K562 (cell line): Measurements from ENCODE around the gene KLC1. TPM values are rescaled to one million over a fixed set of nuclear protein-coding genes. Genes with fewer than 3 reads are reported as not detected.

Experiments
- ATAC-seq: fragments of 200-7000 bp; cut with Tn5 transposase; 3 replicates; pipeline ENCODE4 v1.9.1; 2020; ENCODE audit warnings: moderate library complexity
- BruUV-seq: library from RNA; stranded (reverse); fragments of 400-500 nt; replicated peaks from 2 replicates; lab custom pipeline; 2021; lab: Mats Ljungman, UMichigan
- CTCF ChIA-PET: fragments of 300-600 bp; formaldehyde crosslinking; extraction: SDS; loops from one replicate; lab custom pipeline; 2021; ENCODE audit warnings: low intra/inter-chr PET ratio; lab: Yijun Ruan, JAX
- POLR2A ChIA-PET: fragments of 300-600, 350-650 bp; sonication (Branson Sonifier 250); formaldehyde crosslinking; extraction: SDS; loops from one replicate; lab custom pipeline; 2021; ENCODE audit warnings: antibody characterized with exemption, inconsistent platforms; lab: Yijun Ruan, JAX
- DNase-seq, 4 experiments: peaks; one replicate each; pipeline versions ENCODE4 v3.0.0 to v3.0.0-alpha.2; 2011 to 2018; ENCODE audit warnings: low spot score in 3 of 4, mixed read lengths in 3 of 4; ENCODE audit errors: extremely low read depth in 1 of 4
- FAIRE-seq: peaks from 2 replicates; lab custom pipeline; 2011; peaks lifted over from hg19 to GRCh38; lab: Jason Lieb, UNC
- H2AFZ ChIP-seq: 2 replicates; pipeline ENCODE4 v1.6.0; 2011; ENCODE audit warnings: low read depth, low read length, control low read depth, inconsistent platforms
- H3K27ac ChIP-seq: fragments of 200-600 bp; 3 replicates; pipeline ENCODE4 v1.8.0; 2011; ENCODE audit warnings: low read depth, mild to moderate bottlenecking, control low read depth, inconsistent platforms, low read length, moderate library complexity, mixed read lengths; ENCODE audit errors: extremely low read depth
- H3K27me3 ChIP-seq, 2 experiments: fragments of 300-600 bp in 1 of 2; 2 replicates in 1 of 2; 3 replicates in 1 of 2; pipeline versions ENCODE4 v1.6.0 to v1.8.0; 2011; ENCODE audit warnings: inconsistent platforms in 2 of 2, low read length in 2 of 2, mild to moderate bottlenecking in 1 of 2, mixed read lengths in 1 of 2, moderate library complexity in 1 of 2; ENCODE audit not compliant: control insufficient read depth in 2 of 2, insufficient read depth in 2 of 2
- H3K36me3 ChIP-seq: fragments of 300-600 bp; 3 replicates; pipeline ENCODE4 v1.8.0; 2011; ENCODE audit warnings: mild to moderate bottlenecking, low read length, inconsistent platforms; ENCODE audit not compliant: control insufficient read depth, insufficient read depth
- H3K4me1 ChIP-seq, 2 experiments: fragments of 200-600 bp in 1 of 2; replicated peaks in 1 of 2; 2 replicates in 1 of 2; 3 replicates in 1 of 2; pipeline versions ENCODE4 v1.5.1 to v1.8.0; 2011; ENCODE audit warnings: inconsistent platforms in 2 of 2, low read length in 2 of 2, mild to moderate bottlenecking in 1 of 2, mixed read lengths in 1 of 2, moderate library complexity in 1 of 2; ENCODE audit not compliant: control insufficient read depth in 2 of 2, insufficient read depth in 2 of 2
- H3K4me2 ChIP-seq: 2 replicates; pipeline ENCODE4 v1.6.1; 2011; ENCODE audit warnings: low read length, control low read depth, inconsistent platforms, mixed read lengths; ENCODE audit not compliant: insufficient read depth
- H3K4me3 ChIP-seq: fragments of 200-600 bp; sonication (generic), shearing (Covaris generic); 2 replicates; pipeline ENCODE4 v1.5.1; 2016; ENCODE audit warnings: control low read depth, inconsistent platforms
- H3K79me2 ChIP-seq: fragments of 200-600 bp; 3 replicates; pipeline ENCODE4 v1.8.0; 2011; ENCODE audit warnings: low read length, inconsistent platforms; ENCODE audit not compliant: control insufficient read depth, insufficient read depth
- H3K9ac ChIP-seq, 2 experiments: 2 replicates each; pipeline versions ENCODE4 v1.6.0 to v1.6.1; 2011; ENCODE audit warnings: low read depth in 2 of 2, low read length in 2 of 2, control low read depth in 1 of 2, inconsistent platforms in 1 of 2, mild to moderate bottlenecking in 1 of 2, mixed read lengths in 1 of 2; ENCODE audit not compliant: insufficient read depth in 1 of 2
- H3K9me1 ChIP-seq: one replicate; pipeline ENCODE4 v1.6.0; 2011; ENCODE audit warnings: inconsistent platforms, mild to moderate bottlenecking, low read length, moderate library complexity; ENCODE audit not compliant: control insufficient read depth, insufficient read depth
- H3K9me3 ChIP-seq: replicated peaks from 2 replicates; pipeline ENCODE4 v1.5.1; 2011; ENCODE audit warnings: low read depth, low read length, inconsistent platforms; ENCODE audit not compliant: control insufficient read depth, insufficient read depth
- H4K20me1 ChIP-seq: replicated peaks from 2 replicates; pipeline ENCODE4 v1.6.1; 2011; ENCODE audit warnings: low read length, inconsistent platforms, mixed read lengths; ENCODE audit not compliant: control insufficient read depth, insufficient read depth
- CBFB ChIP-seq: sonication (generic); formaldehyde crosslinking; IDR thresholded peaks from 2 replicates; pipeline ENCODE4 v1.4.0; 2020; ENCODE audit warnings: mild to moderate bottlenecking, missing genetic modification reagents
- CEBPB ChIP-seq: fragments of 450-650 bp; IDR thresholded peaks from 2 replicates; pipeline ENCODE4 v1.6.1; 2016; ENCODE audit warnings: missing genetic modification characterization, missing compliant biosample characterization
- NFE2L1 ChIP-seq: fragments of 450-650 bp; IDR thresholded peaks from 2 replicates; pipeline ENCODE4 v1.6.1; 2016; ENCODE audit warnings: missing genetic modification characterization, low read depth, mild to moderate bottlenecking, missing compliant biosample characterization, moderate library complexity, borderline replicate concordance
- RAD21 ChIP-seq, 2 experiments: fragments of 250-450 bp in 1 of 2; fragments of 450-650 bp in 1 of 2; sonication (Bioruptor Pico) in 1 of 2; formaldehyde crosslinking in 1 of 2; IDR thresholded peaks in 1 of 2; conservative IDR thresholded peaks in 1 of 2; 2 replicates each; pipeline versions ENCODE4 v1.4.0 to v1.8.0; 2020 to 2022; ENCODE audit warnings: mild to moderate bottlenecking in 2 of 2, moderate library complexity in 1 of 2
- TEAD4 ChIP-seq, 2 experiments: sonication (generic) in 1 of 2; formaldehyde crosslinking in 1 of 2; IDR thresholded peaks; 2 replicates each; pipeline versions ENCODE4 v1.6.1 to v1.8.0; 2012 to 2022; ENCODE audit warnings: borderline replicate concordance in 1 of 2, inconsistent platforms in 1 of 2, low read length in 1 of 2, mild to moderate bottlenecking in 1 of 2, missing genetic modification reagents in 1 of 2
- WGBS: fragments of 100-300 bp; shearing (Covaris generic); methylation state at CpG from one replicate; pipeline ENCODE4 v1.1.6; 2016; ENCODE audit warnings: low coverage, mixed read lengths; ENCODE audit not compliant: insufficient coverage; ENCODE audit errors: missing lambda C conversion rate; 5-methylcytosine and 5-hydroxymethylcytosine counted together
- in situ Hi-C: fragments of 300-500 bp; cut with MboI; formaldehyde crosslinking; loops from 4 replicates; pipeline ENCODE4 v1.15.0; 2018; ENCODE audit warnings: inconsistent platforms, mixed read lengths
- intact Hi-C: fragments of 100-400 bp; cut with micrococcal nuclease; formaldehyde crosslinking; loops from 2 replicates; pipeline ENCODE4 v1.14.2; 2022
- polyA plus RNA-seq, 8 experiments: library from polyadenylated mRNA; depleted of rRNA in 4 of 8; stranded (reverse) in 5 of 8; unstranded in 3 of 8; fragments of >200 nt; fragmentation: Nextera tagmentation in 2 of 8; fragmentation: Illumina TruSeq in 1 of 8; extraction: Ambion mirVana in 2 of 8; extraction: Trizol in 1 of 8; gene quantifications; 2 replicates each; pipeline versions ENCODE4 v1.2.1 to v1.2.3, GENCODE V29; 2011 to 2014; ENCODE audit warnings: inconsistent platforms in 1 of 8, missing spikeins in 1 of 8
- total RNA-seq, 7 experiments: library from RNA; depleted of rRNA in 6 of 7; stranded (reverse); fragments of >200 nt in 6 of 7; fragmentation: Illumina TruSeq in 2 of 7; extraction: Trizol in 2 of 7; gene quantifications; 2 replicates each; pipeline versions ENCODE4 v1.2.1 to v1.2.3, GENCODE V29; 2011 to 2021; ENCODE audit warnings: low replicate concordance in 1 of 7
- TF ChIP-seq, protein P1 (sequence below), 2 experiments: fragments of 450-650 bp; formaldehyde crosslinking in 1 of 2; IDR thresholded peaks; 2 replicates each; pipeline versions ENCODE4 v1.4.0 to v1.6.1; 2014 to 2020; ENCODE audit warnings: mild to moderate bottlenecking in 2 of 2, borderline replicate concordance in 1 of 2, low read depth in 1 of 2
- TF ChIP-seq, protein P2 (sequence below): fragments of 450-650 bp; IDR thresholded peaks from 2 replicates; pipeline ENCODE4 v1.6.1; 2016
- TF ChIP-seq, protein P3 (sequence below), 3 experiments: IDR thresholded peaks in 2 of 3; conservative IDR thresholded peaks in 1 of 3; 2 replicates each; pipeline ENCODE4 v1.5.1; 2011 to 2012; ENCODE audit warnings: low read length in 3 of 3, mild to moderate bottlenecking in 3 of 3, control low read depth in 2 of 3, improper control_type of control experiment in 1 of 3, inconsistent platforms in 1 of 3, low read depth in 1 of 3, mixed read lengths in 1 of 3, moderate library complexity in 1 of 3; ENCODE audit not compliant: insufficient read depth in 2 of 3

Gene KLC1
- total and polyA plus RNA-seq, 9 of the 15 experiments (the other 6 are each of a cell fraction or from before 2014, with no cell fraction given), result 4.9 to 134 (median 54.8) TPM

DNA sequence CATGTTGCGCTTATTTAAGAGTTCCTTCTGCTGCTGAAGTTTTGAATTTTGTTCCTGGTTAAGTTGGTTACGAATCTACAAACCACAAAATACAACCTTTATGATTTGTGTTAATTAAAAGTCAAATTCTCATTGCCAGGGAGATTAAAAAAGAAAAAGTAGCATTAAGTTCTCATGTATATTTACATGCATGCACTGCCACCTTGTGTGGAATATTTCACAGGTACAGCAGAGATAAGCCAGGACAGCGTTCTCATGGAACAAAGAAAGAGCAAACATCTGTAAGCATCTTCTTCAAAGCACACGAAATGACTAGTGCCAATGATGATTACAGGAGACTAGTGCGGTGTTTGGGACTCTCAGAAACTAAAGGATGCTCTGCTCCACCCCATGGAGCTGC lies 120.8 kb downstream of the KLC1 start:
- Histone ChIP-seq H3K79me2 (no peaks in the 10 kb centered on the region), H3K9me3 (no peaks in the 10 kb centered on the region), H3K27me3 (peaks cover 2 to 13% of the 10 kb centered on the region in 2 experiments; a peak in 3 of 5 replicates), H3K36me3 (no peaks in the 10 kb centered on the region), H2AFZ (no peak overlapping the region), H3K4me2 (no peak overlapping the region), H3K4me1 (no peaks in the 10 kb centered on the region; a peak in 3 of 5 replicates), H3K4me3 (no peak overlapping the region), H3K9me1 (no peaks in the 10 kb centered on the region), H4K20me1 (no peaks in the 10 kb centered on the region), H3K9ac (no peak overlapping the region), H3K27ac (no peak overlapping the region)
- POLR2A ChIA-PET, result no interaction called here
- BruUV-seq, result no TSS peak
- in situ Hi-C loops, result no loop called here
- FAIRE-seq (peak; percentile 65), DNase-seq (no peak), ATAC-seq (no peak)
- TF ChIP-seq RAD21 (CRISPR knock-in tag; conservative IDR thresholded peaks at IDR 0.05 in 1 of 2, IDR thresholded peaks at IDR 0.05 in 1 of 2) (peak in 1 of 2 experiments; percentile 52; a peak in 2 of 4 replicates), CEBPB (tag) (no peak), TEAD4 (IDR thresholded peaks at IDR 0.05; ENCODE audit: low read length) (no peak), TEAD4 (CRISPR knock-in tag; IDR thresholded peaks at IDR 0.05; ENCODE audit: borderline replicate concordance) (no peak), NFE2L1 (tag) (no peak), CBFB (CRISPR knock-in tag) (no peak)
- TF ChIP-seq, protein P1, sequence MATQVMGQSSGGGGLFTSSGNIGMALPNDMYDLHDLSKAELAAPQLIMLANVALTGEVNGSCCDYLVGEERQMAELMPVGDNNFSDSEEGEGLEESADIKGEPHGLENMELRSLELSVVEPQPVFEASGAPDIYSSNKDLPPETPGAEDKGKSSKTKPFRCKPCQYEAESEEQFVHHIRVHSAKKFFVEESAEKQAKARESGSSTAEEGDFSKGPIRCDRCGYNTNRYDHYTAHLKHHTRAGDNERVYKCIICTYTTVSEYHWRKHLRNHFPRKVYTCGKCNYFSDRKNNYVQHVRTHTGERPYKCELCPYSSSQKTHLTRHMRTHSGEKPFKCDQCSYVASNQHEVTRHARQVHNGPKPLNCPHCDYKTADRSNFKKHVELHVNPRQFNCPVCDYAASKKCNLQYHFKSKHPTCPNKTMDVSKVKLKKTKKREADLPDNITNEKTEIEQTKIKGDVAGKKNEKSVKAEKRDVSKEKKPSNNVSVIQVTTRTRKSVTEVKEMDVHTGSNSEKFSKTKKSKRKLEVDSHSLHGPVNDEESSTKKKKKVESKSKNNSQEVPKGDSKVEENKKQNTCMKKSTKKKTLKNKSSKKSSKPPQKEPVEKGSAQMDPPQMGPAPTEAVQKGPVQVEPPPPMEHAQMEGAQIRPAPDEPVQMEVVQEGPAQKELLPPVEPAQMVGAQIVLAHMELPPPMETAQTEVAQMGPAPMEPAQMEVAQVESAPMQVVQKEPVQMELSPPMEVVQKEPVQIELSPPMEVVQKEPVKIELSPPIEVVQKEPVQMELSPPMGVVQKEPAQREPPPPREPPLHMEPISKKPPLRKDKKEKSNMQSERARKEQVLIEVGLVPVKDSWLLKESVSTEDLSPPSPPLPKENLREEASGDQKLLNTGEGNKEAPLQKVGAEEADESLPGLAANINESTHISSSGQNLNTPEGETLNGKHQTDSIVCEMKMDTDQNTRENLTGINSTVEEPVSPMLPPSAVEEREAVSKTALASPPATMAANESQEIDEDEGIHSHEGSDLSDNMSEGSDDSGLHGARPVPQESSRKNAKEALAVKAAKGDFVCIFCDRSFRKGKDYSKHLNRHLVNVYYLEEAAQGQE (IDR thresholded peaks at IDR 0.05; ENCODE audit: borderline replicate concordance), result peak; percentile 16; the same call in 1 of the 2 replicates
- TF ChIP-seq, protein P1 (CRISPR knock-in tag; IDR thresholded peaks at IDR 0.05; ENCODE audit: low read depth), result no peak
- TF ChIP-seq, protein P2, sequence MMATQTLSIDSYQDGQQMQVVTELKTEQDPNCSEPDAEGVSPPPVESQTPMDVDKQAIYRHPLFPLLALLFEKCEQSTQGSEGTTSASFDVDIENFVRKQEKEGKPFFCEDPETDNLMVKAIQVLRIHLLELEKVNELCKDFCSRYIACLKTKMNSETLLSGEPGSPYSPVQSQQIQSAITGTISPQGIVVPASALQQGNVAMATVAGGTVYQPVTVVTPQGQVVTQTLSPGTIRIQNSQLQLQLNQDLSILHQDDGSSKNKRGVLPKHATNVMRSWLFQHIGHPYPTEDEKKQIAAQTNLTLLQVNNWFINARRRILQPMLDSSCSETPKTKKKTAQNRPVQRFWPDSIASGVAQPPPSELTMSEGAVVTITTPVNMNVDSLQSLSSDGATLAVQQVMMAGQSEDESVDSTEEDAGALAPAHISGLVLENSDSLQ, result no peak
- TF ChIP-seq, protein P3, sequence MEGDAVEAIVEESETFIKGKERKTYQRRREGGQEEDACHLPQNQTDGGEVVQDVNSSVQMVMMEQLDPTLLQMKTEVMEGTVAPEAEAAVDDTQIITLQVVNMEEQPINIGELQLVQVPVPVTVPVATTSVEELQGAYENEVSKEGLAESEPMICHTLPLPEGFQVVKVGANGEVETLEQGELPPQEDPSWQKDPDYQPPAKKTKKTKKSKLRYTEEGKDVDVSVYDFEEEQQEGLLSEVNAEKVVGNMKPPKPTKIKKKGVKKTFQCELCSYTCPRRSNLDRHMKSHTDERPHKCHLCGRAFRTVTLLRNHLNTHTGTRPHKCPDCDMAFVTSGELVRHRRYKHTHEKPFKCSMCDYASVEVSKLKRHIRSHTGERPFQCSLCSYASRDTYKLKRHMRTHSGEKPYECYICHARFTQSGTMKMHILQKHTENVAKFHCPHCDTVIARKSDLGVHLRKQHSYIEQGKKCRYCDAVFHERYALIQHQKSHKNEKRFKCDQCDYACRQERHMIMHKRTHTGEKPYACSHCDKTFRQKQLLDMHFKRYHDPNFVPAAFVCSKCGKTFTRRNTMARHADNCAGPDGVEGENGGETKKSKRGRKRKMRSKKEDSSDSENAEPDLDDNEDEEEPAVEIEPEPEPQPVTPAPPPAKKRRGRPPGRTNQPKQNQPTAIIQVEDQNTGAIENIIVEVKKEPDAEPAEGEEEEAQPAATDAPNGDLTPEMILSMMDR (IDR thresholded peaks at IDR 0.05 in 2 of 3, conservative IDR thresholded peaks at IDR 0.05 in 1 of 3; ENCODE audit: insufficient read depth in 2 of 3, low read depth in 1 of 3, low read length in 3 of 3), result peak in 1 of 3 experiments; percentile 43; a peak in 2 of 6 replicates
- CTCF ChIA-PET, result no interaction called here
- 30% methylated on average over 5 of the region's 5 CpGs for WGBS
- intact Hi-C loops, result loop anchor here (2.0 kb wide), 1 partner anchor 177 kb away; no protein-coding TSS in a partner anchor
